Endothelial cell of hepatic sinusoid (primary cell): ENCODE measurements around the gene ZFAND2B.
"Not testable (repeated sequence)": the region's sequence is repeated elsewhere in the genome, so short reads cannot be mapped to it uniquely, and the experiment has no call there.

Experiments
- in situ Hi-C: cut with HindIII; loops from 2 replicates; pipeline ENCODE4 v1.10.0; 2017; ENCODE audit warnings: low sequenced_read_pairs

Gene ZFAND2B

DNA sequence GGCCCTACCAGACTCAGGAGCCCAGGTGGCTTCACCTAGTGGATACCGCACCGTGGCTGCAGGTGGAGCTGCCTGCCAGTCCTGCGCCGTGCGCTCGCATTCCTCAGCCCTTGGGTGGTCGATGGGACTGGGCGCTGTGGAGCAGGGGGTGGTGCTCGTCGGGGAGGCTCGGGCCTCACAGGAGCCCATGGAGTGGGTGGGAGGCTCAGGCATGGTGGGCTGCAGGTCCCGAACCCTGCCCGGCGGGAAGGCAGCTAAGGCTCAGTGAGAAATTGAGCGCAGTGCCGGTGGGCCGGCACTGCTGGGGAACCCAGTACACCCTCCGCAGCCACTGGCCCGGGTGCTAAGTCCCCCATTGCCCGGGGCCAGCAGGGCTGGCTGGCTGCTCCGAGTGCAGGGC lies 5.3 kb upstream of the ZFAND2B start:
- in situ Hi-C loops: not testable (repeated sequence)

DNA sequence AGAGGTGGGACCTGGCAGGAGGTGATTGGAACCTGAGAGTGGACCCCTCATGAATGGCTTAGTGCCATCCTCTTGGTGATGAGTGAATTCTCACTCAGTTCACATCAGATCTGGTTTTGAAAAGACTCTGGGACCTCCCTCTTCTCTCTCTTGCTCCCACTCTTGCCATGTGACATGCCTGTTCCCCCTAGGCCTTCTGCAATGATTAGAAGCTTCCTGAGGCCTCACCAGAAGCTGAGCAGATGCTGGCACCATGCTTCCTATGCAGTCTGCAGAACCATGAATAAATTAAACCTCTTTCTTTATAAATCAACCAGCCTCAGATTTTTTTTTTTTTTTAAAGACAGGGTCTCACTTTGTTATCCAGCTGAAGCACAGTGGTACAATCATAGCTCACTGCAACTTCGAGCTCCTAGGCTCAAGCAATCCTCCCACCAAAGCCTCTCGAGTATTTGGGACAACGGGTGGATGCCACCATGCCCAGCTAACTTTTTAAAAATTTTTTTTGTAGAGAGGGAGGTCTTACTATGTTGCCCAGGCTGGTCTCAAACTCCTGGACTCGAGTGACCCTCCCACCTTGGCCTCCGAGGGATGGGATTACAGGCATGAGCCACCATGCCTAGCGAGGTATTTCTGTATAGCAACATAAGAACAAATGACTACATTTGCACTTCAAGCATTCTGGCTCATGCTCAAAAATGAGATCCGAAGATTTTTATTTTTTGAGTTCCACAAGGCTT lies 2.0 kb upstream of the ZFAND2B start:
- in situ Hi-C loops: no loop called here

DNA sequence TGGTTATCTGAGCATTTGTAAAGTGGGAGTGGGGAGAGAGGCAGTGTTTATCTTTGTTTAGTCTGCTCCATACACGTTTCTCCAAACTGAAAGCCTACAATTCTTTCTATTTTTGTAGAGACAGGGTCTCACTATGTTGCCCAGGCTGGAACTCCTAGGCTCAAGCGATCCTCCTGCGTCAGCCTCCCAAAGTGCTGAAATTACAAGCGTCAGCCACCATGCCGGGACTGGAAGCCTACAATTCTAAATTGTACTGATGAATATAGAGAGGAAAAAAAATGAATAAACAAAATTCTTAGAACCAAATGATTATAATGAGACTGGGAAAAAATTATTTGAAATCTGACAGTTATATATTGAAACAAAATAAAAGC lies 1.4 kb upstream of the ZFAND2B start:
- in situ Hi-C loops: no loop called here

DNA sequence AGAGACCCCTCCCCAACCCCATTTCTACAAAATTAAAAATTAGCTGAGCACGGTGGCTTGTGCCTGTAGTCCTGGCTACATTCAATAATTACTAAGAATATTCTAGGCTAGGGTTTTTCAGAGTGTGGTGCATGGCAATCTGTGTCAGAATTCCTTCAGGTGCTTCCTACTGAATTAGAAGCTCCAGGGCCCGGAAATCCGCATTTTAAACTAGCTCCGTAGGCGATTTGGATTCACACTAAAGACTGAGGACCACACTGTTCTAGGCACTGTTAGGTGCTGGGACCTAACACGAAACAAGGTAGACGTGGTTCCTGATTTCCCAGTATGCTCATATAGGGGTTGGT lies 628 bp upstream of the ZFAND2B start:
- in situ Hi-C loops: no loop called here

DNA sequence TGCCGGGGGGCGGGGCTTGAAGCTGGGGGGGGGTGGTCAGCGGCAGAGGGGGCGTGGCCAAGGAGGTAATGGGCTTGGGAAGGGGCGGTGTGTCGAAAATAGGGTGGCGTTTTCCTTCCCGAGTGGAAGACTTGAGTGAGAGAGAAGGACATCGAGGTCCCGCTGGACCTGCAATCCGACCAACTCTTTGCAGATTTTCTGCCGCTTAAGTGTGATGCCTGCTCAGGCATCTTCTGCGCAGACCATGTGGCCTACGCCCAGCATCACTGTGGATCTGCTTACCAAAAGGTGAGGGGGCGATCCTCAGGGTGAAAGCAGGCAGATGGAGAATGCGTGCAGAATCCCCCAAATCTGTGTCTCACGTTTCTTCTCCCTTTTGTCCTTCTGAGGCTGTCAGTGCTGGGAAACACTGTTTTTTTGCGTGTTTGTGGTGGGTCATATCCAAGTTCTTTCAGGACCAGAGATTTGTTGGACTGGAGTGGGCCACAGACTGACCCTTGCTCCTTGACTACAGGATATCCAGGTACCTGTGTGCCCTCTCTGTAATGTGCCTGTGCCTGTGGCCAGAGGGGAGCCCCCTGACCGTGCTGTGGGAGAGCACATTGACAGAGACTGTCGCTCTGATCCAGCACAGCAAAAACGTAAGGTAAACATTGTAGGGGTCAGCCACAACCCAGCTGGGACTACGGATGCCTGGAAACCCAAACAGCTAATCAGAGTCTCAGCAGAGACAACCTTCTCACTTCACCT lies 727 bp downstream of the ZFAND2B start:
- in situ Hi-C loops: no loop called here

DNA sequence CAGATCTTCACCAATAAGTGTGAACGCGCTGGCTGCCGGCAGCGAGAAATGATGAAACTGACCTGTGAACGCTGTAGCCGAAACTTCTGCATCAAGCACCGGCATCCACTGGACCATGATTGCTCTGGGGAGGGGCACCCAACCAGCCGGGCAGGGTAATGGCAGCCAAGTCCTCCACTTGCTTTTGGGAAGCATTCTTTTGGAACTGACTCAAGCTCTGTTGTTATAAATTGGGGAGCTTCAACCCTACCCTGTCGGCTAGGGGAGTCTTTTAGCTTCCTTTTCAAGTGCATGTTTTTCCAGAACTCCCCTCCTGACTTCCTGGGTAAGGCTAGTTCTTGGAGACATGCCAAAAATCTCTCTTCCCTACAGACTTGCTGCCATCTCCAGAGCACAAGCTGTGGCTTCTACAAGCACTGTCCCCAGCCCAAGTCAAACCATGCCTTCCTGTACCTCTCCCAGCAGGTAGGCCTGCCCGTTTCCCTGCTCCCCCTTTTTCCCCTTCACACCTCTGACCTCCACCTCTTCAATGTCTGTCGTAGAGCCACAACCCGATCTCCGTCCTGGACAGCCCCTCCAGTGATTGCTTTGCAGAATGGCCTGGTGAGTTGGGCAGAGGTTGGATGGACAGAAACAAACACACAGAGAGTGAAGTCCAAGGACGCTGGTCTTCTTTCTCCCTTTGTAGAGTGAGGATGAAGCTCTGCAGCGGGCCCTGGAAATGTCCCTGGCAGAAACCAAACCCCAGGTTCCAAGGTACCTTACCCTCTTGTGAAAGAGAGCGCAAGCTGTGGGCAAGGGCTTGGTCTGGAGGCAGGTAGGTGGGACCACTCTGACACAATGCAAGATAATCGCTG lies 1.5 kb downstream of the ZFAND2B start:
- in situ Hi-C loops: no loop called here

DNA sequence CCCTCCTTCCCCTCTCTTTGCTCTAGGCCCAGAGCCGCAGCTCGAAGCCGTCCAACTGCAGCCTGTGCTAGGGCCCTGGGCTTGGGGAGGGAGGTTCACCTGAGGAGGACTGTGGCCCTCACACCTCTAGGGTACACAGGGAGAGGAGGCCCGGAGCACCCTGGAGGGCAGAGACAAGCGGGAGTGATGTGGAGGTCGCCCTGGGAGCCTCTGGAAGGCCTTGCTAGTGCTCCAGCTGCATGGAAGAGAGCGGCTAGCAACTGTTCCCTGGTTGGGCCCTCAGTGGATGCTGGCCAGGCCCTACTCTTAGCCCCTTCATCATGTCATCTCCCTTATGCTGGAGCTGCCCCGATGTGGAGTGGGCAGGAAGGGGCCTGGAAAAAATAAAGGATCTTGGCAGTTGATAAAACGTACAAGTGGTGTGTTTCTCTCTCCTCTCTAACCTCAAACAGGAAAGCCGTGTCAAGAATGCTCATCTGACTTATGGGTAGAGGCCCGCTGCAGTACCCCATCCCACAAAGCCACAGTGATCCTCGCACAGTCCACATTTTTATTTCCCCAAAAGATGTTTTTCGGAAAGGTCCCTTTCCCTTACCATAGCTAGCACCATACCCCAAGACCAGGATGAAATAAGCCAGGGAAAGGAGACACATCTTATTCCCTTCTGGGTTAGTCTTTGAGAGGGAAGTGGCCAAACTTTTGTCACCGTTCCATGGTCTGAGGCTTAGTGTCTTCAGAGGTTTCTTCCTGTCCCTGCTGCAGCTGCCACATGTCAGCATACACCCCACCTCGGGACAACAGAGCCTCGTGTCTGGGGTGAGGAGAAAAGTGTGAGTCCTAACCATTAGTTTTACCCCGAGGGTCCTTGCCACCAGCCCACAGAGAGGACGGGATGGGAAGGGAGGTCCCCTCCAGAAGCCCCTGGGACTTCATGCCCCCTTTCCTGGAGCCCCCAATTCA lies 2.9 kb downstream of the ZFAND2B start:
- in situ Hi-C loops: no loop called here

DNA sequence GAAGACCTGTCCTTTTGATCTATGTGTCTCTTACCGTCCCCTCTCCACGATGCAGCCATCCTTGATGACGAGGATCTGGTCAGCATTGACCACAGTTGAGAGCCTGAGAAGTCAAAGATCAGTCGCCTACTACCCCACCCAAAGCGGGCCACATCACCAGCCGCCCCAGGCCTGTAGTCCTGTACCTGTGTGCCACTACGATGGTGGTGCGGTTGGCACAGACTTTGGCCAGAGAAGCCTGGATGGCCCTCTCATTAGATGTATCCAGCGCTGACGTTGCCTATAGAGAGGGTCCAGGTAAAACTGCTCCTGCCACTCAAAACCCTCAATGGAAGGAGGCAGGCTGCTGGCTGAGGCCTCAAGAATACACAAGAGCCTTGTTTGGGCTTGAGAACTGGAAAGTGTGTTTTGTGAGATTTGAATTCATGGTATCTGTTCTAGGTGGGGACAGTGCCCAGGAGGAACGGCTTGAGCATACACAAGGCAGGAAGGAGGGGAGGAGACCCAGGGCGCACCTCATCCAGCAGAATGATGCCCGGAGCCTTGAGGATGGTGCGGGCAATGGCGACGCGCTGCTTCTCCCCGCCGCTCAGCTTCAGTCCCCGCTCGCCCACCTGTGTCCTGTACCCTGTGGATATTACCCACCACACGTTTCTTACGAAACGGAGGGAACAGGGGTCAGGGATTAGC lies 3.8 kb downstream of the ZFAND2B start:
- in situ Hi-C loops: no loop called here

DNA sequence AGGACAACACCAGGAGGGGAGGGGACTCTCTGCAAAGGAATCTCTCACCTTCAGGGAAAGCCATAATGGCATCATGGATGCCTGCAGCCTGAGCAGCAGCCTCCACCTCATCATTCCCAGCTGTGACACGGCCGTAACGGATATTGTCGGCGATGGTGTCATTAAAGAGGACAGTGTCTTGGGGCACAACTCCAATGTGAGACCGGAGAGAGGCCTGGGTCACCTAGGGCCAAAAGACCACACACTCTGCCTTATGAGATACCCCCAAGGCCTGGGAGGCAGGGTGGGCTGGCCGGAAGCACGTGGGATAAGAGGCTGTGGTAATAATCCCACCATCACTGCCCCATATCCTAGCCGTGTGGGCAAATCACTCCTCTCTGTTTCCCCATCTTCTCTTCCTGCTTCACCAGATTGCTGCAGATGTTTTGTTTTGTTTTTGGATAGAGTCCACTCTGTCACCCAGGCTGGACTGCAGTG lies 4.3 kb downstream of the ZFAND2B start:
- in situ Hi-C loops: no loop called here

DNA sequence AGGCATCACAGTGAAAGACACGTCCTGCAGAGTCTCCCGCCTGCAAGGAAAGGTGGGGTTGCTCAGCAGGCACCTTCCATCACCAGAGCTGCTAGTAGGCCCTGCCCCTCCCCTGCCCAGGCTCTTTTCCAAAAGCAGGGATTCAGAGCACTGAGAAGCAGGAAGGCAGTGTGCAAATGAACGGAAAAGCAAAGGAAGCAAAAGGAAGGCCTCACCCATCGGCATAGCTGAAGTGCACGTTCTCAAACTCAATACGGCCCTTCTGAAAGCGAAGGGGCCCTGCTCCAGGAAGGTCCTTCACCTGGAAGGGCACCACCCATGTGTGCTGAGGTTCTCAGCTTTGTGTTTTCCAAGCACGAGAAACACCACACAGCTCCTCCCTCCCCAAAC lies 6.4 kb downstream of the ZFAND2B start:
- in situ Hi-C loops: no loop called here

DNA sequence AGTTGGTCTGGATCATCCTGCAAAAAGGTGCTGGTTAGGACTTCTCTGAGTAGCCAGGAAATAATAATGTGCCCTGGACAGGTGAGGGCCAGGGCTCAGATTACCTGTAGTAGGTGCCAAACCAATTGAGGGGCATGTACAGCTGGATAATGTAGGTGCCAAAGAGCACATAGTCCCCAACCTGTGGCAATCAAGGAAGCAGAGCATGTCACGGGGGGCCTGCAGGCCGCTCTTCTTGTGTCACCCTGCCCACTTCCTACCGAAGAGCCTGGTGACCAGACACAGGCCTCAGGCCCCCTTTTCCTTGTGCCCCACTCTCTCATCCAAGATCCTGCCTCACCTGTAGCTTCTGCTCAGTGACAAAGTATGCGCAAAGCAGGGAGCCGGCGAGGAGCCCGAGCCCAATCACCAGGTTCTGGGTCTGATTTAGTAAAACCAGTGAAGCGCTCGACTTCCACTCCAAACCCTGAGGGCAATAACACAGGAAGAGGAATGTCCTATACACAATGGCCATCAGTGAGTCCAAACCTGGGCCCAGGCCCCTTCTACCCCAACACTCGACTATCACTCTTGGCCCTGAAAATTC lies 7.0 kb downstream of the ZFAND2B start:
- in situ Hi-C loops: no loop called here

DNA sequence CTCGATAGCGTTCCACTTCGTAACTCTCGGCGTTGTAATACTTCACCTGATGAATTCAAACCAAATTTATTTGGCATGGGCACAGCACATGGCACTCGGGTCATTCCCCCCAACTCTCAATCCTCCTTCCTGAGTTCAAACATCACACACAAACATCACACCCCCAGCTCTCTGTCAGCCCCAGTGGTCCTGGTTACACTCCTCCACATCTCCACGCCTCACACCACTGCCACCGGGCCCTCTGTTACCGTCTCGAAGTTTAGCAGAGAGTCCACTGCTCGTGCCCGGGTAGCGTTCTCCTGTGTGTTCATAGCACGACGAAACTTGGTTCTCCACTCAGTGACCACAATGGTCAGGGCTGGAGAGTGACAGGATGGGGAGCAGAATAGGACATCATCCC lies 7.6 kb downstream of the ZFAND2B start:
- in situ Hi-C loops: no loop called here

DNA sequence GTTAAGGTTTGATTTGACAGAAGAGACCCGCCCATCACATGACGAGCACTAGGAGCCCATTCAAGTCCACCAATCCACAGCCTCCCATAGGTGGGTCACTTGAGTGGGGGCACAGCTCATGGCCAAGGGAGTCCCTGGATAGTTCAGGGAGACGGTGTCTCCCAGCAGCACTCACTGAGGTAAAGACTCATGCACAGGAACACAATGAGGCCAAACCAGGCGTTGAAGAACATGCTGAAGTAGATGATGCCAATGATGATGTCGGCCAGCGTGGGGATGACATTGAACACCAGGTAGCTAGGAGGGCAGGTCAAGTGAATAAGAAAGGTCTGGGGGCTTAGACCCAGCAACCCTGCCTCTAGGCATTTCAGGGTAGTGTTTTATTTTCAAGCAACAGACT lies 8.2 kb downstream of the ZFAND2B start:
- in situ Hi-C loops: no loop called here

DNA sequence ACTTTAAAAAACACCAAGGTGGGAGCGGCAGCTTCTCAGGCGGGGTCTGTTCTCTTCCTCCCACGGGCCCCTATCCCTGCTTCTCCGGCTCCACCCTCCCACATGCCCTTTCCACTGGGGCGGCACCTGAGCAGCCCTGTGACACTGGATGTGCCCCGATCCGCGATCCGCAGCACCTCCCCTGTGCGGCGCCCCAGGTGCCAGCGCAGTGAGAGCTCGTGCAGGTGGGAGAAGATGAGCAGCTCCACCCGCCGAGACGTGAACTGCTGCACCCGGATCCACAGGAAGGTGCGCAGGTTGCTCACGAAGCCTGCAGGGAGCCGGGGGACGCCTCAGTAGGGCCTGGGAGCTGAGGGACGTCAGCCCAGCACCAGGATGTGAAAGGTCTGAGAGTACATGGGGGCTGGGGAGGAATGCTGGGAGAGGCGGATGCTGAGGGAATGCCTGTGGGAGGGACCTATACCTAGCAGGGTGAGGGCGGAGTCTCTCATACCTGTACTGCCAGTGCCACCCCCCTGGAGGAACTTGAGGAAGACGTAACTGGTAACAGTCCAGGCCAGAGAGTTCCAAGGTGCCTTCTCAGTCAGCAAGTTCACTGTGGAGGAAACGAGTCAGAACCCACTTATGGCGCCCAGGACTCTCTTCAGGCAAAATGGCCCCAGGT lies 9.4 kb downstream of the ZFAND2B start:
- in situ Hi-C loops: no loop called here

DNA sequence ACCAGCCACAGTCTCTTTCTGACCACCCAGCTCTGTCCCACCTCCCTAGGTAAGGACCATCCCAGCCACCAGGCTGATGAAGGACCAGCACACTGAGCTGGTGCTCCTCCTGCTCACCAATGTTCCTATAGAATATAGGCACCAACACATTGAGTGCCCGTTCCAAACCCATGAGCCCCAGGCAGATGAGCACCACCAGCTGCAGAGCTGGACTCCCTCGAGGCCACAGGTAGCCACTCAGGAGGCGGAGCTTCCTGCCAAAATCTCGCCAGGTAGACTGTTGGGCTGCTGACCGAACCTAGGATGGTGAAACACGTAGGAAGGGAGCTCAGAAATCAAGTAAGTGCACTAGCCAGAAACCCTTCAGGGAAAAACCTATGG lies 9.9 kb downstream of the ZFAND2B start:
- in situ Hi-C loops: no loop called here

DNA sequence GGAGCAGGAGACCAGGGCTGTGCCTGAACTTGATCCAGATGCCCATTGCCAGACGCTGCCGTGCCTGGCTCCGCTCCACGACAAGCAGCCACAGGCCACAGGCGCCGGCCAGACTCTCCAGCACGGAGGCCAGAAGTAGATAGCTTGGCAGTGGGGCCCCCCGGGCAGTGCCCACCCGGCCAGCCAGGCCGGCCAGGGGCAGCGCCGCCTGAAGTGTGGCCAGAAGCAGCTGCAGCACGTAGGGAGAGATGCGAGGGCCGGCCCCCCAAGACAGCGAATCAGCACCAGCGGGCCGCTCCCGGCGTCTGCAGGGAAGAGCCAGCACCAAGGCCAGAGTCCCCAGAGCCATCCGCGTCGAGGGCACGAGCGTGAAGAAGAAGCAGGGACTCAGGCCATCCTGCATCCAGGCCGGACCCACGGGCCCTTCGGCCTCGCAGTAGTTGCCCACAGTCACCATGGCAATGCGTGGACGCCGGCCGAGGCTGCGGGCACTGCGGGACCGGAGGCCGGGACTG lies 11.7 kb downstream of the ZFAND2B start:
- in situ Hi-C loops: no loop called here

DNA sequence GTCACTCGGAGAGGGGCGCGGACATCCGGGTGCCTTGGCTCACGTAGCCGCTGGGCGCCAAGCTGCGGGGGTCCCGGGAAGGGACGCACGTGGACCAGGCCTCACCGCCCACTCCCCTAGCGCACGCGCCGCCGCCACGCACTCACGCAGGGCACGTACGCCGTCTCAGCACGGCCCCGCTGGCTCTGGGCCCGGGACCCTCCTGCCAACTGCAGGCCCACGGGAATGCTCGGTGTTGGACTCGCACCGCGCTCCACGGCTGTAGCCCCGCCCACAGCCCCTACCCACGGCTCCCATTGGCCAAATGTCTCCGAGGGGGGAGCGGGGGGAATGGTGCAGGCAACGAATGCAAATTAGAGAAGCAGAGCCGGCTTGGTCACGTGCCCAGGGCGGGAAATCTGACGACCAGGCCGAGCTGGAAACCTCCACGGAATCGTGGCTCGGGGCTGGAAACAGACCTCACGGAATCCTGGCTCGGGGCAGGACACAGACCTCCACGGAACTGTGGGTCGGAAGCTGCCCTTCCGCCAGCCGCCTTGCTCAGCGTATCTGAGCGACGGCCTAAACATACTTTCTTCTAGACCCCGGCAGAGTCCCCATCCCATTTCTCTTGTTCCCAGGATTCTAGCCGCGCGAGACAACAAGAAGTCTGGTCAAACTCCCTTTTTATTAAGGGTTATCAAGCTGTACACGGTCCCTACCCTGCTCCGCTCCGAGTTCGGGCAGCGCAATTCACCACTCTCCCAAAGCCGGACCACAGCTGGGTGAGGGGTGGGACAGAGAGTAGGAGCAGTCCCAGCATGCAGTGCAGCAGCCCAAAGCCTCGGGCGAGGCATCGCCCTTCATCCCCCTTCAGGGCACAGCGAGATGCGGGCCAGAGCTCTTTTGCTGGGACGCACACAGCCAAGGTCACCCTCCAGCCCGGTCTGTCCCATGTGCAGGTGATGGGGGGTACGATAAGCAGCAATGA lies 12.4 kb downstream of the ZFAND2B start, which contains the start of gene ABCB6:
ABCB6 (minus strand) TSS at position 227 of the 970 bp plus-strand sequence. CDS start 285 bp downstream, outside the sequence.
- in situ Hi-C loops: no loop called here
